Activated T-cell treated with anti-CD3 and anti-CD28 coated beads for 4 hours (primary cell): Measurements from ENCODE around the gene PRDM1.

ENCODE experiments used
- DNase-seq: peaks from one replicate; pipeline ENCODE4 v3.0.0-alpha.2; 2020

Gene PRDM1

DNA sequence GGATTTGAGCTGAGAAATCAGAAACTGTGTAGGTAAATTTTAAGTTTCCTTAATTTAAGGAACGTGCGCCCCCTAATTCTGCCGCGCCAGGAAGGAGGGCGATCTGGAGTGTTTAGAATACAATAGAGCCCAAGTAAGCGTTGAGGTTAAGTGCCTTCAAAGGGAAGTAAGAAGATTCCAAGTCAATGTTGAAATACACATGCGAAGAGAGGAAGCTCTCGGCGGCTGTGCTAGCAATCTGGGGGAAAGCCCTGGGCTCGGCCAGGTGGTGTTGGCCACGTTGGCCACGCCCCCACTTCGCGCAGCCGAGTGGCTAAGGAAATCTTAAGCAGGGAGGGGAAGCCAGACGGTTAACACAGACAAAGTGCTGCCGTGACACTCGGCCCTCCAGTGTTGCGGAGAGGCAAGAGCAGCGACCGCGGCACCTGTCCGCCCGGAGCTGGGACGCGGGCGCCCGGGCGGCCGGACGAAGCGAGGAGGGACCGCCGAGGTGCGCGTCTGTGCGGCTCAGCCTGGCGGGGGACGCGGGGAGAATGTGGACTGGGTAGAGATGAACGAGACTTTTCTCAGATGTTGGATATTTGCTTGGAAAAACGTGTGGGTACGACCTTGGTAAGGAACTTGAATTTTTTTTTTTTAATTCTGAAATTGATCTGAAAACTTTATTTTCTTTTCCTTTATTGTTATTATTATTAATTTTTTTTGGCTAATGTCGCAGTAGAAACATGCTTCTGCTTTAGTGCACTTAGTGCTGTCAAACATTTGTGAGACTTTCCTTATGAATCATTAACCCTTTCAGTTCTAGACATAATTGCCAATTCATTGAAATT lies at the start of gene PRDM1:
TSS of gene PRDM1 (plus strand) at position 353 of the 830 bp plus-strand sequence. CDS start at position 571, 218 bp downstream.
- peak; percentile 58 for DNase-seq

DNA sequence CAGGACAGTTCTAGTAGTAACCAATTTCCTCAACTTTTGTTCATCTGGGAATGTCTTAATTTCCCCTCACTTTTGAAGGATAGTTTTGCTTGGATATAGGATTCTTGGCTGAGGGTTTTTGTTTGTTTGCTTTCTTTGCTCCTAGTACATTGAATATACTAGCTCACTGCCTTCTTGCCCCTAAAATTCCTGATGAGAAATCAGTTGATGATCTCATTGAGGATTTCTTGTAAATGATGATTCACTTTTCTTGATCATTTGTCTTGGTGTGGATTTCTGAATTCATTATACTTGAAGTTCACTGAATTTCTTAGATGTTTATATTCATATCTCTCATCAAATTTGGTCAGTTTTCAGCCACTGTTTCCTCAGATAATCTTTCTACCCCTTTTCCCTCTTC lies 49.1 kb upstream of the PRDM1 start:
- no peak for DNase-seq

DNA sequence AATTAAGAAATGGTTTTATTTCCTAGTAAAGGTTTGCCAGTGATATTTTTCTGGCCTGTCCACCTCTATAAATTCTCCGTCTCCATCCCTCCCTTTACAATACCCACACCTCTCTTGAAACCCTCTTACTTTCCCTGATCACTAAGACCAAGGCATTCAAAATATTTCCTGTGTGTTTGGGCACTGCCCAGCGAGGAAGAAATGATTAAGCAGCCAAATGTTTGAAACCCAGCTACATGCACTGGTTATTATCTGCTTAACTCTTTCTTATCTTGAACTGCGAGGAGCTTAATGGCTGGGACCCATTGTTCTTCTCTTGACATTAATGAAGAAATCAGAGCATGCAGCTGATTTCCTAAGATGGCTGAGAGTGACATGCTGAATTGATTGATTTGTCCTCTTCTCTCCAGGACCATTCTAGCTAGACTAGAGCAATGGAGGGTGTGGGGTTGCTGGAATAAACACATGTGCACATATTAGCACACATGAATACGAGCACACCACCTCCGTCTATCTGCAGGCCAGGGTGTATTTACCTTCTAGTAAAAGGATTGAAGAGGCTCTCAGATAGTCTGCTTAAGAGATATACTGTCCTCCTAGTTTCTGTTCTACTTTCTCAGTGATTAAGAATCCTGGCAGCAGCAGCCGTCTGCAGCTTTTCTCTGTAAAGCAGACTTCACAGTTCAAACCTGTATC lies 46.1 kb upstream of the PRDM1 start:
- DNase-seq: no peak

DNA sequence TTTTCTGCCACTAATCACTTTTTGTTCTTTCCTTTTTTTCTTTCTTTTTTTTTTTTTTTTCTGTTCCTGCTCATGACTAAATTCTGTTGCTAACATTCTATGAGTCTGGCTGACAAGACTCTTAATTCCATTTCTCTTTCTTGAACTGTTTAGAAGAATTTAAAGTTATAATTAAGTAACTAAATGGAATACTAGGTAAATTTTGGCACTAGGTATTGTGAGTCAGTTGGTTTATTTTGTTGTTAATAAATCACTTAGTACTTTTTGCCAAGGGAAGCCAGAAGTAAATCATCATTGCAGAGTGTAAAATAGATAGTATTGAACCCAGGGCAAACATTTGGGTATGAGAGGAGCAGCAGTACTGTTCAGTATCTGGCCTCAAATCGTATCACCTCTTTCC lies 42.0 kb upstream of the PRDM1 start:
- no peak for DNase-seq

DNA sequence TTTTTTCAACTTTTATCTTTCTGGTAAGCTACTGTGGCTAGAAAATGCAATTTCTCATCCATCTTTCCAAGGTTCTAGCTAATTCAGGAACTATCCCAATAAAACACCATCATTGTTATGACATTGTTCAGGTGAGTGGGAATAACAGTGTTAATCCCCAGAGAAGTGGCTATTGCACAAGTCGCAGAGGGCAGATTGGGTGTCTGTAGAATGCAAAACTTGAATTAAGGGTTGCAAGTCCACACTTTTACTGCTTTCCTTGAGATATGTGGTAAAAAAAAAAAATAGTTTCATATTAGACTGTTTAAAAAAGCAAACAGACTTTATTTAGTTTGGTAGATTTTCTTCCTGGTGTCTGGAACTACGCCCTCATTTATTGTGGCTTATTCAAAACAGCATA lies 41.1 kb upstream of the PRDM1 start:
- no peak for DNase-seq

DNA sequence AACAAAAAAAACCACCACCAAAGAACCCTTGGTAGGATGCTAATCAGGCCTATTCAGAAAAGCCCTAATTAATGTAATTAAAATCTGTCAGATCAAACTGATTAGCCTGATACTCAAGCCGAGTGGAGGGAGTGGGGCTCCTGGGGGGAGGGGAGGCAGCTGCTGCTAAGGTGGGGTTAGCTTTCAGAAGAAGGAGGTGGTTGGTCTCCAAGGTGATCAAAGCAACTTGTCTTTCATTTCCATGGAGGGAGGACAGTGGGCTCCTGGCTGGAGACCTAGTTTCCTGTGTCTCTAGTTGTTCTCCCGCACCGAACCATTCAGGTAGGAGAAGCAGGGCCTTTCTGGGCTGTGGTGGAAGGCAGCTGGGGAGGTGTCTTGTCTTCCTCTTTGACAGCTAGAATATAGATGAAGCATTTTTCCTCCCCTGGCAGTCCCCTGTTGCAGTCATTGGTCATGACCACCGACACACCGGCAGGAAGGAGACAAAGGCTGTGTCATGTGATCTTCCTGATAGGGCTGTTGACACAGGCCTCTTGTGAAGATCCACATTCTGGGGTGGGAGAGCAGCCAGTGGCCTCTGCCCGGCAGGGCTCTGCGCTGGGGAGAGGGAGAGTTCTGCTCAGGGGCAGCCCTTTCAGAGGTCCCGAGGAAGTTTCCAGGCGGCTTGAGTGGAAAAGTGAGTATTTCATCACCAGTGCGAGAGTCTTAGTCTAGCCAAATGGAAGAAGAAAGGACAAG lies 39.9 kb upstream of the PRDM1 start:
- DNase-seq: no peak

DNA sequence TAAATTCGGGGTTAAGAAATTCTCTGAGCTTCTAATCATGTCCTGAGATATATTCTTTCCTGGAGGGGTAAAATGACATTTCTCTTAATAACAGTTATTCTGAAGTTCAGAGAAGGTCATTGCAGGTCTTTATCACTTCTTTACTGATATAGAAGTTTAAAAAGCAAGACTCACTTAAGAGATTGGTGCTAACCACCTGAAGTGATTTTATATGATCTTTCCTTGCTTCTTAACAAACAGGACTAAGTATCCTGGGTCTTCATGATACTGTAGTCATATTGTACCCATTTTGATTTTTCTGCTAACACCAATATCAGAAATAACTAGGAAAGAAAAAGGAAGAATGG lies 39.3 kb upstream of the PRDM1 start:
- no peak for DNase-seq

DNA sequence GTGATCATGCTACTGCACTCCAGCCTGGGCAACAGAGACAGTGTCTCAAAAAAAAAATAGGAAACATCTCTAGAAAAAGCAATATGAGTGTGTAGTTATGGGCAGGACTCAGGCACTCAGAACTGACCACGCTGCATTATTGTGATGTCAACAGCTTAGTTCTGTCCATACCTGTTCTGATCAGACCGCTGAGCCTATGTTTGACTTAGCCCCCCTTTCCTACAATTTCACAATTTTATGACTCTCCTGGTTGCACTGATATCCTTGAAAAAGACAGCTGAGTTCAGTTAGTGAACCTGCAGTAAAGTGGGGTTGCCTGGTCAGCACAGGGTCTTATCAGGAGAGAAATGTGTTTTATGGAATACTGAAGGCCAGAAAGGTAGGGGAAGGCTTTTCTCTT lies 37.8 kb upstream of the PRDM1 start:
- DNase-seq: no peak

DNA sequence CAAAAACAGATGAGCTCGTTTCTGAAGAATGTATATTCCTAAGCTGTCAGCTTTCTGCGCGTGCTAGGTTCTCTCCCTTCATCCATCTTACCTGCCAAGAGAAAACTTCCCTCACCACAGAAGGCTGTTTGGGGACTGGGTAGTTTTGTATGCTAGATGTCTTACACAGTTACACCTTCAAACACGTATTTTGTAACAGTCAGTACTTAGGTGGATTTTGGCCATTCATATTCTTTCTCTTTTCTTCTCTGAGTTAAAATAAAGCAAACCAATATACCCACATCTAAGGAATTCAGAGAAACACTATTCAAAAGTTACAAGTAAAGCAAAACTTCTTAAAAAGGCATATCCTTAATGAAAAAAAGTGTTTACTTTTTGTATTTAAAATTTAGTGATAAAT lies 35.6 kb upstream of the PRDM1 start:
- no peak for DNase-seq

DNA sequence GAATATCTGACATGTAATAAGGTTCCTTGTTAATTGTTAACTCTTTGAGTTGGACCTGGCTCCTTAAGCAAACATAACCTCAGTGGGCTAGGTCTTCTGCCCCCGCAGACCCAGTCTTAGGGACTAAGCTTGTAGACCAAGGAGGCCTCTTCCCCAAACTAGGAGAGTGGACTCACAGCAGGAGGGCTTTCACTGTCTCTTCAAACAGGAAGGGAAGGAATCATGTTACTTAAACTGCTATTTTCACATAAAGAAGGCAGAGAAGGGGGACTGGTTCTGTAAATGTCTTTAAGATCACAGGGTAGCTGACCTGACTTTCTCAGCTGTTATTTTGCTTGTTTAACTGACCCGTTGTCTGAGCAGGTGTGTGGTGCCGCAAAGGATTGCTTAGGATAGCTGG lies 34.9 kb upstream of the PRDM1 start:
- DNase-seq: no peak

DNA sequence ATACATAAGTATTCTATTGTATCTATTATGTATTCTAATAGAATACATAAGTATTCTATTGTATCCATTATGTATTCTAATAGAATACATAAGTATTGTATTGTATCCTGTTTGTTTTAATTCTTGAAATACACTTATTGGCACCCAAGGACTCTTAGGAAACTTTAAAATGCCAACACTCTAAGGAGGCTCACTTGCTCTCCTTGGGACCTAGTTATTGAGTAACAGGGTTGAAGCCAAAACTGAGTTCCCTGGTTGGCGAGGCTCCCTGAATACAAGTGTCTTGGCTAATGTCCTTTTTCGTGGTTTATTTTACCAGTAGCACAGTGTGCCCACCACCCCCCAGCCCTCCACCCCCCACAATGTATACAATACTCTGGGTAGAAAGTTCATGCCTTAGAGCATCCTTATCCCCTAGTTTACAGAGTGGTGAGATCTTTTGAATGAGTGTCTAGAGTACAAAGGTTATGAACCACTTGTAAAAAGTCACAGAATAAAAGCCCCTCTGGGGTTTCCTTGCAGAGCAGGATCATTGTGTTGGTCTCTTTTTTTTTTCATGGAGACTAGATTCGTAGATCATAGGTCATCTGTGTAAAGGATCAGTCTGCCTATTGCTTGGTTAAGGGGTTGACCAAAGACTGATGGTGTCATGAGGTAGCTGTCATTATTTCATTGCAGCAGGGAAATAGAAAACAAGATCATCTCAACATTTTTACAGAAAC lies 32.5 kb upstream of the PRDM1 start:
- no peak for DNase-seq

DNA sequence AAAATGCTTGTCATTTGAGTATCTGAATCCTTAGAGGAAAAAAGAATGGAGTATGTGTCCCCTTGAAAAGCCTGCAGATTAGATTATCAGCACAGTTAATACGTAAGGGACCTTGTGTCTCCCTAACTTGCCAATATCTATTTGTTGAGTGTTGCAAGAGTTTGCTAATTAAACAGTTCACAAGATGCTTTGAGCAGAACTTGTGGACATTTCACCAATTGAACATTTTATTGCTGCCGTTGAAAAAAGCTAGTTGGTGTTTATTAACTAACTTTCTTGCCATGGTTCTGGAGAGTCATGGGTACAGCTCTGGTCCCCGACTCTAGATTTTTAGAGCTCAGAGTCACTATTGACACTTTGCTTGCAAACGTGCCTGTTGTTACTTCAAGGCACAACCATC lies 30.6 kb upstream of the PRDM1 start:
- DNase-seq: no peak

DNA sequence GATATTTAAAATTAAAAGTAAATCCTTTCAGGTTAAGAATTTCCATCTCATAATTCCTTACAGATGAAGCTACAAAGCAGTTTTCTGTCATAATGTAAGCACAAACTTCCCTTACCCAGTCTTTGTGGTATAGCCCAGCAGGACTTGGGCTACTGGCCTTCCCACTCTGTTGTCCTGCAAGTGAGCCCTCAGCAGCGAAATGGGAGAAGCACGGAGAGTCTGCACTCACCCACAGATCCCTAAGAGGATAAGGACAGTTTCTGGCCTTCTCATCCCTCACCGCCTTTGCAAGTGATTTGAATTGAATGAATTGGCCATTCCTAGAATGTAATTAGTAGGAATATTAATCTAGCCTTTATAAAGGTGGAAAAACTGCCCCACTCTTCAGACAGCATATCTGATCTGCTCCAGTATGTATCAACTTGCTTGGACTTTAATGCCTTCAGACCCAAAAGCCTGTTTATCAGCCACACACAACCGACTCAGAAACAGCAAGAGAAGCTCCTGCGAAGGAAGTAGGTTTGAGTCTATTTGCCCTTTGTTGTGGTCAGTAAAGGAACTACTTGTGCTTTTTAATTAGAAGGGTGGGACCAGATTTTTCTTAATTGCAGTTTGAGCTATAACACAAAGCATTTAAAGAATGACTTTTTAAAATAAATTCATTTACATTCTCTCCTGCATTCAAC lies 29.9 kb upstream of the PRDM1 start:
- DNase-seq: no peak

DNA sequence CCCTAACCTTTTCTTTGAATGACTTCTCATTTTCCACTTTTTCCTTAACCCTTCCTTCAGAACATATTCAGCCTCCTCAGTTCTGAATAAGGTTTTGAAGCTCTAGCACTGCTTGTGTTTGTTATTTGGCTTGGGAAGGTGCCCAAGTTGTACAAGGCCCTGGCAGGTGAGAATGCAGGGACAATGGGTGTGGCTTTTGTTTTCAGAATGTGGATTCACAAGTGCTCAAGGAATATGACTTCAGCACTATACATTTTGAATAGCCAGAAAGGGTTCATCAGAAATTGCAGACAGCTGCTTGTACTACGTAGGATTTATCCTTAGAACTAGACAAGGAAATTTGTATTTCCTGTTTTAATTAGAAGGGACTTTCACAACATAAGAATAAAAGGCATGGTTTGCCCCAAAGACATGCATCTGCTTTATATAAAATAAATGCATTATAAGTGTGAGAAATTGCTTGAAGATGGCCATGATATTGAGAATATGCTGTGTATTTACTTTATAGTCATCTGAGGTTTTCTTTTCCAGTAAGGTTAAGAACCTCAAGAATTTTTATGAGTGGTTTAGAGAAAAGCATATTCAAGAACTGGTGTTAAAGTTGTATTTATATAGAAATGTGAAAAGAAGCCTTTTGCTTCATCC lies 29.3 kb upstream of the PRDM1 start:
- no peak for DNase-seq

DNA sequence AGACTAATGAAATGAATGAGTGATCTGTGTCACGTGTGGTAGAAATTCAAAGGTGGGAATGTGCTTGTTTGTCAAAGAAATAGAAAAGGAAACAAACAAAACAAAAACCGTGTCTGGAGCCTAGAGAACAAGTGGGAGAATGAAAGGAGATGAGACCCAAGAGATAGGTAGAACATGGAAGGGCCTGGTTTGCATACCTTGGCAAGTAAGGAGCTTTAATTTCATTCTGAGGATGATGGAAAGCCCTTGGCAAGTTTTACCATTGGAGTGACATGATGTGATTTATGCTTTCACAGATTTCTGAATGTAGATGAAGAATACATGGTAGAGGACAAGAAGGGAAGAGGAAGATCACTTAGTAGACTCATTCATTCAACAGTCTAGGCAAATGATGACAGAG lies 26.8 kb upstream of the PRDM1 start:
- DNase-seq: no peak

DNA sequence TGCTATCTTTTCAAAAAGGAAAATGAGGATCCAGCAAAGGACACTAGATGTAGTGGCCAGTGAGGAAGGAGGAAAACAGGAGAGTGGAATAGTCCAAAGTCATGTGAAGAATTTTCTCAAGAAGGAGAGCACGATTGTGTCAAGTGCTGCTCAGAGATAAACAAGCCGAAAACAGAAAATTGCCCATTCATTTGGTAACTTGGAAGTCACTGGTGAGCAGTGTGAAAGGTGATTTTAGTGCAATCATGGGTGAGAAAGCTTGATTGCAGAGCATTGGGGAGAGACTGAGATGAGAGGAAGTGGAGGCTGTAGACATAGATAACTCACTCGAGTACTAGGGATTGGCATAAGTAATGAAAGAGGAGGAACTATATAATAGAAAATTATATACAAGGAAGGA lies 26.0 kb upstream of the PRDM1 start:
- no peak for DNase-seq

DNA sequence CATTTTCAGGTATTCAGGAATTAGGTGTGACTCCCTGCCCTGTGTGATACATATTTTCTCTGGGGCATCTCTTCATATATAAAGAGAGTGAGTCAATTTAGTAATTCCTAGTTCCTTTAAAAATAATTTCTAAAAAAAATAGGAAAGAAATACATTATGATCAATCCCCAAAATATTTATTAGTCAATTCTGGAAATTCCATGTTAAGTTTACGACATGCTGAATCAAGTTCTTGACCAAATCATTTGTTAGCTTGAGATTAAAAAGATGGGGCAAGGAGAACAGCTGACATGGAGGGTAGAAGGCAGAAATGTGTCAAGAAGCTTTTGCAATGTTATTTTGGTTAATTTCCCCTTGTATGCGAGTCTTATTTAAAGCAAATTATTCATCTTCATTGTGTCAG lies 22.7 kb upstream of the PRDM1 start:
- DNase-seq: no peak

DNA sequence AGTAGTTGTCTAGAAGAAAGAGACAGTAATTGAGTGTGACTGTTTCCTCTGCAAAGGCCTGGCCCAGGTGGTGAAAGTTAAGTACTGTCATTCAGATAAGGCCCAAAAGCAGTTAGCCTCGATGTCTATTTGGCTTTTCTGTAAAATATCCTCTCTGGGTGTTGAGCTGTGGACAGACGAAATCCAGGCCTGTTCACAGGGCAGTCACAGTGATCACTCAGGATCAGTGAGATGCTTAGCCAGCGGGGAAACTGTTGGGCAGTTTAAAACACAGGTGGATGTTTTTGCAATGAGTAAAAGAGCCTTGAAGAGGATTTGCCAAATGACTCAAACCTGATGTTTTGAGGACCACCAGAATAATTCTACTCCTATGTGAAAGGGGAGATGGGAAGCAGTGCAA lies 22.0 kb upstream of the PRDM1 start:
- no peak for DNase-seq

DNA sequence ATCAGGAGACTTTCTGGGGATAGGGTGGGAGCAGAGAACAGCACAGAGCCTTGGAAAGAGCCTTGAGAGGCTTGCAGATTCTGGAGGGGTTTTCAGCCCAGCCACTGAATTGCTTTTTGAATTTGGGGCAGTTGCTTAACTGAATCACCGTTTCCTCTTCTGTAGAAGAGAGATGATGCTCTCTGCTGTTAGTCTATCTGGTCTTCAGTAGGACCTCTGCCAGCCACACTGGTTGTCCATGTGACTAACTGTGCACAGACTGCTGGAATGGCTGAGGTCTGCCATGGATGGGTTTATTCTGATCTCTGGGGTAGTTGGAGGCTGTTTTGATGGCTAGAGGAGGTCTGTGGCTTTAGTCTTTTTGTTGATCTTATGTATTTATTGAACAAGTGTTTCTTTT lies 21.4 kb upstream of the PRDM1 start:
- no peak for DNase-seq

DNA sequence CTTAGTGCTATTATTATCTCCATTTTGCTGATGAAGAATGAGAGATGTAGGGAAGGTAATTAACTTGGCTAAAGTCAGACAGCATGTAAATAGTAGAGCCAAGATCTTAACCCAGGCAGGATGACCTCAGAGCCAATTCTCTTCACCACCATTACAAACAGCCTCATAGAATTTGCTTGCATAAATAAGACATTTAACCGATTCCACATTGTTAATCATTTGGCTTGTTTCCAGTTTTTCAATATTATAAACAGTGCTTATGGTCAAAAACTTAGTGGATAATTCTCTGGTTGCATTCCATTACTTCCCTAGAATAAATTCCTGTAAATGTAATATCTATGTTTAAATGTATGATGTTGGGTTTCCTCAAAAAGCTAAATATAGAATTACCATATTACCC lies 19.1 kb upstream of the PRDM1 start:
- no peak for DNase-seq

DNA sequence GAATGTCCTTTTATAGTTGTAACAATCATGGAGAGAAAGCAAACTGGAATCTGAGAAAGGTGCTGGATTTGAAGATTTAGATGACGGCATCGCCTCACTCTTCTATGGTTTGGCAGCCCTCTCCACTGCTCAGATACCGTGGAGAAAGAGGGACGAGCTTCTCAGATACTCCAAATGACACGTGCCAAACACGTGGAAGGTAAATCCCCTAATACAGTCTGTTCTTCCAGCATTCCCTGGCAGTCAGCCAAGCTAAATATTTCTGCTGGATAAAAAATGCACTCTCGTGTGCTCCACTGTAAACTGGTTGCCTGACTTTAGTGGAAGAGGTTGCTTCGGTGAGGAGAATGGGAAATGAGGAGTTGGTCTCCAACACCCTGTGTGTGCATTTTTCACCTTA lies 16.7 kb upstream of the PRDM1 start:
- DNase-seq: no peak

DNA sequence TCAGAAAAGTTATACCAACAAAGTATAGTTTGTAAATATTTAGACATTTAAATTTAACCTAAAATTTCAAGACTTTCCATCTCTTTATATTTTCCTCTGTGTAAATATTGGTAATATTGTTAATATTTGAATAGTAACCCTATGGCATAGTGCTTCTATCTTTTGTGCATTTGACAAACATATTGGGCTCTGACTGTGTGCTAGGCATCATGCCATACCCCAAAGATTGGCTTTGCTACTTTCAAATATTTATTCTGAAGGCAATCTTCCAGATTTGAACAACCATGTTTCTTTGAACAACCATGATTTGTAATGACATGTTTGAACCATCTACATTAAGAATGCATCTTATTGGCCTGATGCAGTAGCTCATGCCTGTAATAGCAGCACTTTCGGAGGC lies 15.5 kb upstream of the PRDM1 start:
- DNase-seq: no peak
